ENCODE measurements around the gene OSBPL10. TPM values are rescaled to one million over a fixed set of nuclear protein-coding genes. Genes with fewer than 3 reads are reported as not detected.

The OSBPL10 gene
- total and polyA plus RNA-seq, 2 of the 4 experiments (the other 2 are of a cell fraction) = 9.5 to 10.1 TPM

DNA sequence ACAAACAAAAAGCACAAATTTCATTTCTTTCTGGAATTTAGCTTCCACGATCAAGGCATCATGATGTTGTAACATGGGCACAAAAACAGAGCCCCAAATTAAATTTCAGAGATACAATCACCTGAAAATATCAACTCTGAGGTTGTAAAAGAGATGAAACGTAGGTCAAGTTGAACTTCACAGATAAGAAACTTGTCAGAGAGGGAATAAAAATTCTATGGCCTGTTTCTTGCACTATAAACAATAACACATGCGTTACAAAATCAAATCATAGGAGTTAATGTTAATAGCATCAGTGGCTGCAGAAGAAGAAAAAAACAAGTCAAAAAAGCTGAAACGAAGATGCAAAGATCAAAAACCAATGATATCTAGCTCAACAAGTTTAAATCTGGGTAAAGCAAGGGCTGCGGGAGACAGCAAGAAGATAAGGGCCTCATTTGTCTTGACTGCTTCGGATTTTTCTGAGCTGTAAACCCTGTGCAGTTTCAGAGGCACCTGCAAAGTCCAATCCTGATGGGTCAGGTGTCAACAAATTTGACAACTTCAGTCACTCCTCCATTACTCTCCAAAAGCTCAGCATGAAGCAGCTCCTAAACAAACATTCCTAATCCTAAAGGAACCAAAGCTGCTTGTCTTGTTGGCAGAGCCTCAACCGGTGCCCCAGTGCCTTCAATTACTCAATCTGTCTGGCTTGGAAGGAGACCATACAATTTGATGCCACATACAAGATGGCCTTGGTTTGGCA is 228.6 kb downstream of the OSBPL10 start:
- Histone ChIP-seq H3K4me1 (ENCODE audit: control insufficient read depth, insufficient read depth, low read length) (no peaks in the 10 kb centered on the region), H3K4me2 (ENCODE audit: low read depth, low read length) (no peak overlapping the region), H4K5ac (ENCODE audit: low read depth, low read length) (no peak overlapping the region), H3K27me3 (ENCODE audit: control insufficient read depth, insufficient read depth, low read length) (no peaks in the 10 kb centered on the region), H3K14ac (replicated peaks; ENCODE audit: low read depth, low read length) (no peak overlapping the region), H3K36me3 (ENCODE audit: control insufficient read depth, insufficient read depth, low read length) (no peaks in the 10 kb centered on the region), H3K4ac (ENCODE audit: low read depth, low read length) (no peak overlapping the region), H2BK5ac (ENCODE audit: low read depth, low read length, poor library complexity, severe bottlenecking) (no peak overlapping the region), H3K9me1 (ENCODE audit: insufficient read depth, low read length) (no peaks in the 10 kb centered on the region), H2BK120ac (ENCODE audit: low read depth, low read length) (no peak overlapping the region), H3K79me1 (ENCODE audit: low read depth in 1 of 2, low read length in 2 of 2) (no peaks in the 10 kb centered on the region), H3K9me3 (ENCODE audit: control insufficient read depth, insufficient read depth, low read length) (no peaks in the 10 kb centered on the region), H2BK15ac (ENCODE audit: low read depth, low read length) (no peak overlapping the region), H3K4me3 (ENCODE audit: insufficient read depth, low read depth, low read length) (no peak overlapping the region), H3K27ac (ENCODE audit: insufficient read depth, low read length) (no peak overlapping the region), H4K20me1 (ENCODE audit: insufficient read depth, low read length) (no peaks in the 10 kb centered on the region), H4K8ac (ENCODE audit: low read depth in 2 of 2, low read length in 2 of 2) (no peak overlapping the region), H3K23ac (ENCODE audit: low read depth, low read length) (no peak overlapping the region), H2BK20ac (ENCODE audit: low read depth, low read length) (no peak overlapping the region), H4K91ac (ENCODE audit: insufficient read depth, low read depth, low read length) (no peak overlapping the region), H2AFZ (replicated peaks; ENCODE audit: low read length, poor library complexity) (no peak overlapping the region), H3K56ac (ENCODE audit: extremely low read depth, insufficient read depth, low read length) (no peak overlapping the region), H3K9ac (ENCODE audit: low read depth, low read length) (no peak overlapping the region), H2AK9ac (replicated peaks; ENCODE audit: low read depth, low read length, poor library complexity) (no peak overlapping the region), H3K18ac (ENCODE audit: low read depth, low read length) (no peak overlapping the region), H2AK5ac (ENCODE audit: low read depth, low read length) (no peak overlapping the region)
- BruUV-seq (replicated peaks) = no TSS peak
- ATAC-seq (ENCODE audit: low read depth) = no peak
- dilution Hi-C loops (cut with HindIII; ENCODE audit: low sequenced_read_pairs, unreplicated experiment) (no loop called here), intact Hi-C loops (cut with micrococcal nuclease) (no loop called here), in situ Hi-C loops (cut with MboI; ENCODE audit: low sequenced_read_pairs) (loop anchor here (25.0 kb wide), 1 partner anchor 965 kb away; no protein-coding TSS in a partner anchor)
- TF ChIP-seq RAD21 (IDR thresholded peaks at IDR 0.05; ENCODE audit: low read length) (no peak), MAZ (IDR thresholded peaks at IDR 0.05; ENCODE audit: borderline replicate concordance, low read depth, low read length) (no peak), MXI1 (IDR thresholded peaks at IDR 0.05; ENCODE audit: borderline replicate concordance, low read depth, low read length) (no peak), MAFK (IDR thresholded peaks at IDR 0.05; ENCODE audit: low read depth, low read length) (no peak)
- no peak for DNase-seq
- no CpG with 5 or more reads among the region's 7 CpGs for WGBS, 2 experiments (ENCODE audit: extremely low coverage in 2 of 2, insufficient read length in 1 of 2)
- POLR2A ChIA-PET (ENCODE audit: unreplicated experiment) = no interaction called here
- CTCF ChIA-PET = interaction anchor here (0.6 kb wide), 1 partner anchor 225 kb away, joined by 3 read pairs; no protein-coding TSS in a partner anchor
